Neural progenitor cell (in vitro differentiated cells): ENCODE data around the gene ADAMTSL2.

Source experiments
- CTCF ChIP-seq: fragments of 200-600 bp; sonication (generic); IDR thresholded peaks from 2 replicates; pipeline ENCODE4 v1.5.1; 2017; ENCODE audit warnings: antibody characterized with exemption, mild to moderate bottlenecking
- EZH2phosphoT487 ChIP-seq: fragments of 200-600 bp; sonication (generic); IDR thresholded peaks from 2 replicates; pipeline ENCODE4 v1.6.1; 2017; ENCODE audit warnings: antibody characterized with exemption

- TF ChIP-seq CTCF (no peak), EZH2phosphoT487 (no peak)
Observed at GRCh38 chr9:133553973-133554713, 19.6 kb downstream of the ADAMTSL2 start.
